HepG2 (cell line): ENCODE data around the gene PRMT5. TPM values are rescaled to one million over a fixed set of nuclear protein-coding genes. Genes with fewer than 3 reads are reported as not detected.

Experiments
- ATF2 ChIP-seq: sonication (generic); formaldehyde crosslinking; IDR thresholded peaks from 2 replicates; pipeline ENCODE4 v1.4.0; 2020; ENCODE audit warnings: missing genetic modification reagents
- ATF7-NPFF ChIP-seq: sonication (generic); formaldehyde crosslinking; IDR thresholded peaks from 2 replicates; pipeline ENCODE4 v1.8.1; 2023; ENCODE audit warnings: mild to moderate bottlenecking, low read depth, missing genetic modification reagents, moderate library complexity
- CEBPB ChIP-seq: IDR thresholded peaks from 2 replicates; pipeline ENCODE4 v1.6.1; 2011; ENCODE audit warnings: low read depth, low read length, improper control_type of control experiment, borderline replicate concordance
- ELF1 ChIP-seq: sonication (generic); formaldehyde crosslinking; IDR thresholded peaks from 2 replicates; pipeline ENCODE4 v1.4.0; 2020; ENCODE audit warnings: missing genetic modification reagents
- FOSL2 ChIP-seq: sonication (generic); formaldehyde crosslinking; IDR thresholded peaks from 2 replicates; pipeline ENCODE4 v1.4.0; 2020; ENCODE audit warnings: missing genetic modification reagents
- MED13 ChIP-seq: sonication (generic); formaldehyde crosslinking; IDR thresholded peaks from 2 replicates; pipeline ENCODE4 v1.5.0; 2020; ENCODE audit warnings: missing genetic modification reagents
- MIER3 ChIP-seq: IDR thresholded peaks from 2 replicates; pipeline ENCODE4 v1.6.1; 2016; ENCODE audit warnings: missing compliant biosample characterization, borderline replicate concordance
- MTF2 ChIP-seq: sonication (generic); formaldehyde crosslinking; IDR thresholded peaks from 2 replicates; pipeline ENCODE4 v1.5.0; 2020; ENCODE audit warnings: missing genetic modification reagents, borderline replicate concordance
- PBX3 ChIP-seq: sonication (generic); formaldehyde crosslinking; IDR thresholded peaks from 2 replicates; pipeline ENCODE4 v1.8.1; 2023; ENCODE audit warnings: missing genetic modification reagents, inconsistent platforms, borderline replicate concordance
- POLR2A ChIP-seq, 2 experiments: IDR thresholded peaks; 2 replicates each; pipeline ENCODE4 v1.6.1; 2011; ENCODE audit warnings: low read depth in 2 of 2, low read length in 2 of 2, mild to moderate bottlenecking in 1 of 2, moderate library complexity in 1 of 2; ENCODE audit not compliant: insufficient read depth in 1 of 2
- PPARG ChIP-seq: conservative IDR thresholded peaks from 2 replicates; pipeline ENCODE4 v1.6.1; 2016; ENCODE audit warnings: missing biosample characterization, missing genetic modification reagents
- RBAK ChIP-seq: sonication (generic); formaldehyde crosslinking; IDR thresholded peaks from 2 replicates; pipeline ENCODE4 v1.5.1; 2020; ENCODE audit warnings: mild to moderate bottlenecking, missing genetic modification reagents
- RNF219 ChIP-seq: sonication (generic); formaldehyde crosslinking; IDR thresholded peaks from 2 replicates; pipeline ENCODE4 v1.5.0; 2020; ENCODE audit warnings: mild to moderate bottlenecking, missing genetic modification reagents
- SMAD3 ChIP-seq: sonication (generic); formaldehyde crosslinking; IDR thresholded peaks from 2 replicates; pipeline ENCODE4 v1.4.0; 2020; ENCODE audit warnings: missing genetic modification reagents
- SMC3 ChIP-seq: IDR thresholded peaks from 2 replicates; pipeline ENCODE4 v1.6.1; 2011; ENCODE audit warnings: low read length, improper control_type of control experiment
- TSC22D2 ChIP-seq: sonication (generic); formaldehyde crosslinking; IDR thresholded peaks from 2 replicates; pipeline ENCODE4 v1.5.1; 2020; ENCODE audit warnings: missing genetic modification reagents, mild to moderate bottlenecking, borderline replicate concordance
- ZFP62 ChIP-seq: sonication (generic); formaldehyde crosslinking; IDR thresholded peaks from 2 replicates; pipeline ENCODE4 v1.4.0; 2020; ENCODE audit warnings: missing genetic modification reagents
- ZFX ChIP-seq: sonication (generic); formaldehyde crosslinking; IDR thresholded peaks from 2 replicates; pipeline ENCODE4 v1.4.0; 2020; ENCODE audit warnings: mild to moderate bottlenecking, low read depth, missing genetic modification reagents, moderate library complexity
- ZIK1 ChIP-seq: sonication (generic); formaldehyde crosslinking; IDR thresholded peaks from 2 replicates; pipeline ENCODE4 v1.5.0; 2020; ENCODE audit warnings: mild to moderate bottlenecking, low read depth, missing genetic modification reagents, borderline replicate concordance
- ZNF883 ChIP-seq: sonication (generic); formaldehyde crosslinking; IDR thresholded peaks from 2 replicates; pipeline ENCODE4 v1.5.1; 2020; ENCODE audit warnings: mild to moderate bottlenecking, missing genetic modification reagents; ENCODE audit errors: not compliant biosample characterization
- polyA plus RNA-seq, 8 experiments: library from polyadenylated mRNA; depleted of rRNA in 3 of 8; stranded (reverse) in 7 of 8; unstranded in 1 of 8; fragments of >200 nt; fragmentation: Illumina TruSeq in 4 of 8; extraction: Trizol in 4 of 8; gene quantifications; 2 replicates each; pipeline versions ENCODE4 v1.2.1 to v1.2.3, GENCODE V29; 2011 to 2016; ENCODE audit warnings: low read depth in 4 of 8, missing spikeins in 1 of 8, mixed read lengths in 1 of 8; ENCODE audit not compliant: insufficient read depth in 1 of 8
- total RNA-seq, 5 experiments: library from RNA; depleted of rRNA; stranded (reverse); fragments of >200 nt; fragmentation: Illumina TruSeq; extraction: Trizol; gene quantifications; 2 replicates each; pipeline ENCODE4 v1.2.3, GENCODE V29; 2016; ENCODE audit warnings: low read depth in 1 of 5
- TF ChIP-seq, protein P1 (sequence below): sonication (generic); formaldehyde crosslinking; IDR thresholded peaks from 2 replicates; pipeline ENCODE4 v1.5.0; 2020; ENCODE audit warnings: mild to moderate bottlenecking, low read depth, missing genetic modification reagents, borderline replicate concordance
- TF ChIP-seq, protein P2 (sequence below): sonication (generic); formaldehyde crosslinking; conservative IDR thresholded peaks from 2 replicates; pipeline ENCODE4 v1.8.0; 2022; ENCODE audit warnings: missing genetic modification reagents

Gene PRMT5
- total and polyA plus RNA-seq, 2 of the 13 experiments (the other 11 are each of a cell fraction or from before 2014, with no cell fraction given), result 210 to 354 TPM

DNA sequence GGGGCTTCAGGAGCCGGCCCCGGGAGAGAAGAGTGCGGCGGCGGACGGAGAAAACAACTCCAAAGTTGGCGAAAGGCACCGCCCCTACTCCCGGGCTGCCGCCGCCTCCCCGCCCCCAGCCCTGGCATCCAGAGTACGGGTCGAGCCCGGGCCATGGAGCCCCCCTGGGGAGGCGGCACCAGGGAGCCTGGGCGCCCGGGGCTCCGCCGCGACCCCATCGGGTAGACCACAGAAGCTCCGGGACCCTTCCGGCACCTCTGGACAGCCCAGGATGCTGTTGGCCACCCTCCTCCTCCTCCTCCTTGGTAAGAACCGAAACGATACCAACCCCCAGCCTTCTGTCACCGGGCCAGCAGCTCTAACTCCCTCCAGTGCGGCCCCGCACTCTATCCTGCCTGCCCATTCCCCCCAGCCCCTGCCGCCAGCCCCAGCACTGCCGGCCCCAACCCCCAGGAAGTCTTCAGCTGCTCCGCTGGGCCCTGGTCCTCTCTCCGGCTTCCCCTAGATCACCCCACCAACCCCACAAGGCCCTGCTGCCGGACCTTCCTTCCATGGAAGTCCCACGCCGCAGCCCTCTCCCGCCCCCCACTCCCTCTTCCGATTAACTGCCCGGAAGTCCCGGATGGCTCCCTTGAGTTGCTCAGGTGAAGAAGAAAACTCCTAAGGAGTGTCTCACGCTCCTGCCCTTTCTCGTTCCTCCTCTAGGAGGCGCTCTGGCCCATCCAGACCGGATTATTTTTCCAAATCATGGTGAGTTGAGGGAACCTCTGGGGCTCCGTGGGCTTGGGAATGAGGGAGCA is 56.9 kb downstream of the PRMT5 start (continued):
- TF ChIP-seq MIER3, result peak; percentile 78
- peak; percentile 65; the same call in 1 of the 2 replicates for TF ChIP-seq PPARG (CRISPR knock-in tag)
- no peak for TF ChIP-seq POLR2A (IDR thresholded peaks at IDR 0.05; ENCODE audit: insufficient read depth in 1 of 2, low read depth in 2 of 2, low read length in 2 of 2)
- TF ChIP-seq ZIK1 (CRISPR knock-in tag), result no peak
- TF ChIP-seq TSC22D2 (CRISPR knock-in tag), result peak; percentile 71; the same call in 1 of the 2 replicates
- TF ChIP-seq SMAD3 (CRISPR knock-in tag), result peak; percentile 71; the same call in 1 of the 2 replicates
- TF ChIP-seq RBAK (CRISPR knock-in tag), result no peak
- TF ChIP-seq ZFX (CRISPR knock-in tag), result no peak; the same call in none of the 2 replicates
- TF ChIP-seq ATF2 (CRISPR knock-in tag), result peak; percentile 34
- no peak for TF ChIP-seq PBX3 (CRISPR knock-in tag)
- TF ChIP-seq, protein P1, sequence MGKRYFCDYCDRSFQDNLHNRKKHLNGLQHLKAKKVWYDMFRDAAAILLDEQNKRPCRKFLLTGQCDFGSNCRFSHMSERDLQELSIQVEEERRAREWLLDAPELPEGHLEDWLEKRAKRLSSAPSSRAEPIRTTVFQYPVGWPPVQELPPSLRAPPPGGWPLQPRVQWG (CRISPR knock-in tag), result no peak
- TF ChIP-seq CEBPB, result no peak
- peak; percentile 79 for TF ChIP-seq SMC3
- no peak for TF ChIP-seq ATF7-NPFF (CRISPR knock-in tag)
- TF ChIP-seq MTF2 (CRISPR knock-in tag), result no peak
- TF ChIP-seq FOSL2 (CRISPR knock-in tag), result peak; percentile 53
- peak; percentile 83 for TF ChIP-seq ELF1
- no peak for TF ChIP-seq ZFP62
- TF ChIP-seq, protein P2, sequence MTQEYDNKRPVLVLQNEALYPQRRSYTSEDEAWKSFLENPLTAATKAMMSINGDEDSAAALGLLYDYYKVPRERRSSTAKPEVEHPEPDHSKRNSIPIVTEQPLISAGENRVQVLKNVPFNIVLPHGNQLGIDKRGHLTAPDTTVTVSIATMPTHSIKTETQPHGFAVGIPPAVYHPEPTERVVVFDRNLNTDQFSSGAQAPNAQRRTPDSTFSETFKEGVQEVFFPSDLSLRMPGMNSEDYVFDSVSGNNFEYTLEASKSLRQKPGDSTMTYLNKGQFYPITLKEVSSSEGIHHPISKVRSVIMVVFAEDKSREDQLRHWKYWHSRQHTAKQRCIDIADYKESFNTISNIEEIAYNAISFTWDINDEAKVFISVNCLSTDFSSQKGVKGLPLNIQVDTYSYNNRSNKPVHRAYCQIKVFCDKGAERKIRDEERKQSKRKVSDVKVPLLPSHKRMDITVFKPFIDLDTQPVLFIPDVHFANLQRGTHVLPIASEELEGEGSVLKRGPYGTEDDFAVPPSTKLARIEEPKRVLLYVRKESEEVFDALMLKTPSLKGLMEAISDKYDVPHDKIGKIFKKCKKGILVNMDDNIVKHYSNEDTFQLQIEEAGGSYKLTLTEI (CRISPR knock-in tag), result no peak
- peak; percentile 14 for TF ChIP-seq ZNF883
- TF ChIP-seq MED13 (CRISPR knock-in tag), result peak; percentile 9; the same call in 1 of the 2 replicates
- TF ChIP-seq RNF219 (CRISPR knock-in tag), result no peak
